8988T (cell line): Measurements from ENCODE around the gene OTULIN.

ENCODE experiments used
- DNase-seq: peaks from one replicate; pipeline ENCODE4 v3.0.0; 2011

Gene OTULIN

GRCh38 chr5:14664270-14665100 lies at the start of gene OTULIN:
TSS of gene OTULIN (plus strand) at chr5:14664718. CDS start at chr5:14664826, 108 bp downstream.
- peak; percentile 99 for DNase-seq

- DNase-seq = no peak
These were observed 49.2 kb upstream of the OTULIN start for GRCh38 chr5:14615365-14615764.

GRCh38 chr5:14617441-14617840 lies 47.1 kb upstream of the OTULIN start:
- DNase-seq = no peak

GRCh38 chr5:14627270-14627669 lies 37.2 kb upstream of the OTULIN start:
- no peak for DNase-seq

GRCh38 chr5:14628346-14628745 lies 36.2 kb upstream of the OTULIN start:
- no peak for DNase-seq

- DNase-seq = no peak
These were observed 33.8 kb upstream of the OTULIN start for GRCh38 chr5:14630671-14631070.

GRCh38 chr5:14635656-14636055 lies 28.9 kb upstream of the OTULIN start:
- DNase-seq = no peak

GRCh38 chr5:14640765-14641164 lies 23.8 kb upstream of the OTULIN start:
- no peak for DNase-seq

- no peak for DNase-seq
These were observed 19.8 kb upstream of the OTULIN start for GRCh38 chr5:14644623-14645237.

- no peak for DNase-seq
These were observed 14.5 kb upstream of the OTULIN start for GRCh38 chr5:14650052-14650451.

- no peak for DNase-seq
These were observed 9.3 kb upstream of the OTULIN start for GRCh38 chr5:14655146-14655741.

GRCh38 chr5:14656898-14657297 lies 7.6 kb upstream of the OTULIN start:
- no peak for DNase-seq

- no peak for DNase-seq
These were observed 4.5 kb upstream of the OTULIN start for GRCh38 chr5:14659821-14660607.

GRCh38 chr5:14660833-14661232 lies 3.7 kb upstream of the OTULIN start:
- no peak for DNase-seq

GRCh38 chr5:14662721-14663260 lies 1.7 kb upstream of the OTULIN start:
- no peak for DNase-seq

GRCh38 chr5:14663734-14664269 lies 716 bp upstream of the OTULIN start:
- peak; percentile 44 for DNase-seq

GRCh38 chr5:14665101-14665822 lies 744 bp downstream of the OTULIN start:
- peak; percentile 68 for DNase-seq

- DNase-seq = peak; percentile 79
These were observed 1.4 kb downstream of the OTULIN start for GRCh38 chr5:14665949-14666348.

GRCh38 chr5:14666357-14666756 lies 1.8 kb downstream of the OTULIN start:
- no peak for DNase-seq

GRCh38 chr5:14667290-14667689 lies 2.8 kb downstream of the OTULIN start:
- no peak for DNase-seq

GRCh38 chr5:14667770-14668169 lies 3.3 kb downstream of the OTULIN start:
- DNase-seq = no peak

- DNase-seq = no peak
These were observed 3.7 kb downstream of the OTULIN start for GRCh38 chr5:14668181-14668591.
